ENCODE data around the gene PIWIL4.
"Not testable (repeated sequence)": the region's sequence is repeated elsewhere in the genome, so short reads cannot be mapped to it uniquely, and the experiment has no call there.

Gene PIWIL4

DNA sequence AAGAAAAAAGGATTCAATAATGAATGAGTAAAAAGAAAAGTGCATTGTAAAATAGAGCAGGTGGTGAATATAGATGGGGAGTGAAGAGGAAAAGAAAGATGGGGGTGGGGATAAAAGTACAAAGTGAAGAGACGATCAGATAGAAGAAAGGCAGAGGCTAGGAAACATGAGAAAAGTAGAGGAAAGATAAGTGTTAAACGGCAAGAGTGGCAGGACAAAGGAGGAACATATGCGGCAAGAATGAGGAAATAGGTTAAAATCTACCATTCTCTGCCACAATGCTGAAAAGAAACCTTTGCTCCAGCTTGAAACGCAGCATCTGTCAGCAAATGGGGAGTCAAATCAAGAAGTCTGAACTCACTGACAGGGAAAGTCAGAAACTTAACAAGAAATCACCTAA is 16.7 kb upstream of the PIWIL4 start:
- no peak for DNase-seq
- Histone ChIP-seq H3K36me3 (peaks cover 5% of the 10 kb centered on the region; the same call in 1 of the 2 replicates), H3K27ac (no peak overlapping the region), H3K4me3 (ENCODE audit: low read depth, low read length) (no peak overlapping the region), H3K27me3 (ENCODE audit: insufficient read depth, low read depth, severe bottlenecking) (no peaks in the 10 kb centered on the region), H3K9me3 (ENCODE audit: severe bottlenecking) (no peaks in the 10 kb centered on the region)
- TF ChIP-seq, protein P1, sequence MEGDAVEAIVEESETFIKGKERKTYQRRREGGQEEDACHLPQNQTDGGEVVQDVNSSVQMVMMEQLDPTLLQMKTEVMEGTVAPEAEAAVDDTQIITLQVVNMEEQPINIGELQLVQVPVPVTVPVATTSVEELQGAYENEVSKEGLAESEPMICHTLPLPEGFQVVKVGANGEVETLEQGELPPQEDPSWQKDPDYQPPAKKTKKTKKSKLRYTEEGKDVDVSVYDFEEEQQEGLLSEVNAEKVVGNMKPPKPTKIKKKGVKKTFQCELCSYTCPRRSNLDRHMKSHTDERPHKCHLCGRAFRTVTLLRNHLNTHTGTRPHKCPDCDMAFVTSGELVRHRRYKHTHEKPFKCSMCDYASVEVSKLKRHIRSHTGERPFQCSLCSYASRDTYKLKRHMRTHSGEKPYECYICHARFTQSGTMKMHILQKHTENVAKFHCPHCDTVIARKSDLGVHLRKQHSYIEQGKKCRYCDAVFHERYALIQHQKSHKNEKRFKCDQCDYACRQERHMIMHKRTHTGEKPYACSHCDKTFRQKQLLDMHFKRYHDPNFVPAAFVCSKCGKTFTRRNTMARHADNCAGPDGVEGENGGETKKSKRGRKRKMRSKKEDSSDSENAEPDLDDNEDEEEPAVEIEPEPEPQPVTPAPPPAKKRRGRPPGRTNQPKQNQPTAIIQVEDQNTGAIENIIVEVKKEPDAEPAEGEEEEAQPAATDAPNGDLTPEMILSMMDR (IDR thresholded peaks at IDR 0.05; ENCODE audit: low read depth, low read length) = no peak

DNA sequence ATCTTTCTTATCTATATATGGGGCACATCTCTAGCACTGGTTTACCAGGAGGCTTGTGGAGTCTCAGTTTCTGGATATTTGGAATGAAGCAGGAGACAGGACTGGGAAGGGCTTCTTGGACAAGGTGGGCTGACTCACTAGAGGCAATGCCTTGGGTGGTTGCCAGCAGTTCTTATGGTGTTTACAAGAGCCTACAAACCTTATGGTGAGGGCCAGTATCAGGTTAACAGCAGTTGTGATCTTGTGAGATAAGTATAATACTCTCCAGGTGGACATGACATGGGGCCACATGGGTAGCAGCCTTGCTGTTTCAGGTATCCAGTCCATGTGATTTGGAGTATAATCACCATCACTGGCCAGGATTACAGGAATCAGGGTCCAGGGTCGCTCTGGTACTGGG is 13.2 kb upstream of the PIWIL4 start:
- no peaks in the 10 kb centered on the region for H3K9me3 ChIP-seq (ENCODE audit: severe bottlenecking)

DNA sequence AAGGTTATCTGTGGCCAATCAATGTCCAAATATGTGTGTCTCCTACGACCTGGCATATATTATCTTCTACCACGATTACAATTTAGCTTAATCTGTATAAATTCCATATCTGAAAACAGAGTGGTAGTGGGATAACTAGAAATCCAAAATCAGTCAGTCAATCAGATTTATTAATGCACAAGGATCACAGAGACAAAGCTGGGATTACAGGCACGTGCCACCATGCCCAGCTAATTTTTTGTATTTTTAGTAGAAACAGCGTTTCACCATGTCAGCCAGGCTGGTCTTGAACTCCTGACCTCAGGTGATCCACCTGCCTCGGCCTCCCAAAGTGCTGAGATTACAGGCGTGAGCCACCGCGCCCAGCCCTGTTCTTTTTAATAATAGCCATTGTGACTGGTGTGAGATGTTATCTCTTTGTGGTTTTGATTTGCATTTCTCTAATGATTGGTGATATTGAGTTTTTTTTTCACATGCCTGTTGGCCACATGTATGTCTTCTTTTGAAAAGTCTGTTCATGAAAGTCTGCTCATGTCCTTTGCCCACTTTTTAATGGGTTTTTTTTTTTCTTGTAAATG is 11.3 kb upstream of the PIWIL4 start:
- H3K27ac ChIP-seq = not testable (repeated sequence)

More for the DNA sequence above, 13.2 kb upstream of the PIWIL4 start:
- Histone ChIP-seq H3K4me3 (ENCODE audit: low read depth, low read length) (no peak overlapping the region), H3K27me3 (ENCODE audit: insufficient read depth, low read depth, severe bottlenecking) (no peaks in the 10 kb centered on the region), H3K27ac (no peak overlapping the region), H3K36me3 (no peaks in the 10 kb centered on the region)
- no peak for DNase-seq
- TF ChIP-seq, protein P1 (IDR thresholded peaks at IDR 0.05; ENCODE audit: low read depth, low read length) = no peak

DNA sequence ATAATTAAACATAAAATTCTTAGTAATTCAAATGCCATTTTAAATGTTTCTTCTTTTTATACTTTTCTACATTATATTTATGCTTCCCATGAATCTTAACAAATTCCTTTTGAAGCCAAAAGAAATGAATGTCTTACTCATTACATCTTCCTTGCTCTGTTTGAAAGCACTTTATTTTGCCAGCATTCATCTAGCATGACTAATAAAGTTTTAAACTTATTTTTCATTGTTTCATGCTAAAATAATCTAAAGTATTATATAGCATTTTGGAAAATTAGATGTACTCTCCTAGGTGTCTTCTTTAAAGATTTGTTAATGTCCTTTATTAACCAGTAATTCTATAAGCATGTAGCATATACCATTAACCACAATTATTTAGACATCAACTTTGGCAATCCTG is 9.7 kb upstream of the PIWIL4 start:
- H3K27ac ChIP-seq = no peak overlapping the region
- TF ChIP-seq, protein P1 (IDR thresholded peaks at IDR 0.05; ENCODE audit: low read depth, low read length) = no peak
- DNase-seq = no peak
- H3K9me3 ChIP-seq (ENCODE audit: severe bottlenecking) = no peaks in the 10 kb centered on the region
- no peak overlapping the region for H3K4me3 ChIP-seq (ENCODE audit: low read depth, low read length)
- no peaks in the 10 kb centered on the region for H3K27me3 ChIP-seq (ENCODE audit: insufficient read depth, low read depth, severe bottlenecking)
- H3K36me3 ChIP-seq = no peaks in the 10 kb centered on the region

More for the DNA sequence above, 11.3 kb upstream of the PIWIL4 start:
- H3K27me3 ChIP-seq (ENCODE audit: insufficient read depth, low read depth, severe bottlenecking); H3K4me3 ChIP-seq (ENCODE audit: low read depth, low read length); H3K36me3 ChIP-seq; DNase-seq; H3K9me3 ChIP-seq (ENCODE audit: severe bottlenecking): not testable (repeated sequence)

DNA sequence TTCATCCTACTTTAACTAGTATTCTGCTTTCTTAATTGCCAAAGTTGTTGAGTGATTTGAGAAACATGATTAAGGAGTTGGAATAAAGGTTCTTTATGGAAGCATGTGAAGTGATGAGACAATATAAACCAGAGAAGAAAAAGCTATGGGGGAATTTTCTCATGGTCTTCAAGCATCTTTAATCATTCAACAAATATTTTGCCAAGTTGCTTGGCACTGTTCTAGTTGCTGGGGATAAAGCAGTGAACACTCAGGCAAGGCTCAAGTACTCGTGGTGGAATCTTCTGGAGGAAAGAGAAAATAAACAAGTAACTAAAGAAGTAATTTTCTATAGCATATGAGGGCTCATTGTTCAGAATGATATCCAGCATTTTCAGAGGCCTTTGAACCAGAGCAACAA is 9.2 kb upstream of the PIWIL4 start:
- TF ChIP-seq, protein P1 (IDR thresholded peaks at IDR 0.05; ENCODE audit: low read depth, low read length) = no peak
- Histone ChIP-seq H3K27ac (no peak overlapping the region), H3K4me3 (ENCODE audit: low read depth, low read length) (no peak overlapping the region), H3K36me3 (no peaks in the 10 kb centered on the region), H3K9me3 (ENCODE audit: severe bottlenecking) (no peaks in the 10 kb centered on the region), H3K27me3 (ENCODE audit: insufficient read depth, low read depth, severe bottlenecking) (no peaks in the 10 kb centered on the region)
- DNase-seq = no peak

DNA sequence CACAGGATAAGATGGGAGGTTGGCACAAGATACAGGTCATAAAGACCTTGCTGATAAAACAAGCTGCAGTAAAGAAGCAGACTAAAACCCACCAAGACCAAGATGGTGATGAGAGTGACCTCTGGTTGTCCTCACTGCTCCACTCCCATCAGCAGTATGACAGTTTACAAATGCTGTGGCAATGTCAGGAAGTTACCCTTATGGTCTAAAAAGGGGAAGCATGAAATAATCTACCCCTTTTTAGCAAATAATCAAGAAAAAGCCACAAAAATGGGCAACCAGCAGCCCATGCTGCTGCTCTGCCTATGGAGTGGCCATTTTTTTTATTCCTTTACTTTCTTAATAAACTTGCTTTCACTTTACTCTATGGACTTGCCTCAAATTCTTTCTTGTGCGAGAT is 8.7 kb upstream of the PIWIL4 start:
- Histone ChIP-seq H3K4me3 (ENCODE audit: low read depth, low read length) (no peak overlapping the region), H3K36me3 (no peaks in the 10 kb centered on the region), H3K9me3 (ENCODE audit: severe bottlenecking) (no peaks in the 10 kb centered on the region), H3K27ac (no peak overlapping the region), H3K27me3 (ENCODE audit: insufficient read depth, low read depth, severe bottlenecking) (no peaks in the 10 kb centered on the region)
- TF ChIP-seq, protein P1 (IDR thresholded peaks at IDR 0.05; ENCODE audit: low read depth, low read length) = no peak
- DNase-seq = no peak
